Neuronal stem cell (in vitro differentiated cells): Measurements from ENCODE around the gene SGF29.

Experiments
- DNase-seq: peaks from one replicate; pipeline ENCODE4 v3.0.0-alpha.2; 2013; ENCODE audit warnings: low spot score
- H2AFZ ChIP-seq: one replicate; pipeline ENCODE4 v1.6.1; 2013; ENCODE audit warnings: mild to moderate bottlenecking, low read length, inconsistent platforms
- H2AK5ac ChIP-seq: 2 replicates; pipeline ENCODE4 v1.6.1; 2013; ENCODE audit warnings: low read depth, mild to moderate bottlenecking, inconsistent platforms, low read length, moderate library complexity, mixed read lengths
- H2BK120ac ChIP-seq: 2 replicates; pipeline ENCODE4 v1.6.1; 2013; ENCODE audit warnings: low read depth, mild to moderate bottlenecking, inconsistent platforms, low read length, moderate library complexity, mixed read lengths
- H2BK12ac ChIP-seq: one replicate; pipeline ENCODE4 v1.6.1; 2013; ENCODE audit warnings: low read length, inconsistent platforms
- H2BK15ac ChIP-seq: 2 replicates; pipeline ENCODE4 v1.6.1; 2013; ENCODE audit warnings: mild to moderate bottlenecking, low read length, inconsistent platforms, mixed read lengths
- H2BK5ac ChIP-seq: one replicate; pipeline ENCODE4 v1.6.1; 2013; ENCODE audit warnings: inconsistent platforms, mild to moderate bottlenecking, low read length, moderate library complexity
- H3K14ac ChIP-seq: one replicate; pipeline ENCODE4 v1.6.1; 2013; ENCODE audit warnings: low read length, inconsistent platforms
- H3K18ac ChIP-seq: 2 replicates; pipeline ENCODE4 v1.6.1; 2013; ENCODE audit warnings: low read length, inconsistent platforms
- H3K23ac ChIP-seq: 2 replicates; pipeline ENCODE4 v1.6.1; 2013; ENCODE audit warnings: low read depth, mild to moderate bottlenecking, mixed read lengths, low read length, inconsistent platforms; ENCODE audit not compliant: poor library complexity
- H3K27ac ChIP-seq: replicated peaks from 3 replicates; pipeline ENCODE4 v1.5.1; 2013; ENCODE audit warnings: low read length, inconsistent platforms
- H3K27me3 ChIP-seq, 3 experiments: 2 replicates each; pipeline ENCODE4 v1.6.1; 2013; ENCODE audit warnings: low read length in 3 of 3, mild to moderate bottlenecking in 2 of 3, inconsistent platforms in 1 of 3, low read depth in 1 of 3, mixed read lengths in 1 of 3, moderate library complexity in 1 of 3; ENCODE audit not compliant: control insufficient read depth in 3 of 3, insufficient read depth in 3 of 3
- H3K36me3 ChIP-seq, 2 donors: replicated peaks in 1 of 2; 2 replicates each; pipeline ENCODE4 v1.6.1; 2013; ENCODE audit warnings: low read length in 2 of 2; ENCODE audit not compliant: control insufficient read depth in 2 of 2, insufficient read depth in 2 of 2
- H3K4ac ChIP-seq: 2 replicates; pipeline ENCODE4 v1.6.1; 2013; ENCODE audit warnings: inconsistent platforms, mild to moderate bottlenecking, low read length, moderate library complexity
- H3K4me1 ChIP-seq, 2 donors: 1 replicate in 1 of 2; 2 replicates in 1 of 2; pipeline ENCODE4 v1.6.1; 2013; ENCODE audit warnings: low read length in 2 of 2, low read depth in 1 of 2; ENCODE audit not compliant: control insufficient read depth in 2 of 2, insufficient read depth in 1 of 2
- H3K4me2 ChIP-seq: one replicate; pipeline ENCODE4 v1.6.1; 2013; ENCODE audit warnings: mild to moderate bottlenecking, low read length, inconsistent platforms; ENCODE audit not compliant: insufficient read depth, poor library complexity, severe bottlenecking
- H3K4me3 ChIP-seq, 2 donors: 2 replicates each; pipeline ENCODE4 v1.5.1; 2013; ENCODE audit warnings: low read length in 2 of 2, mild to moderate bottlenecking in 2 of 2, inconsistent platforms in 1 of 2, moderate library complexity in 1 of 2
- H3K79me1 ChIP-seq: one replicate; pipeline ENCODE4 v1.6.1; 2013; ENCODE audit warnings: low read depth, mild to moderate bottlenecking, inconsistent platforms, low read length, moderate library complexity
- H3K9ac ChIP-seq: one replicate; pipeline ENCODE4 v1.6.1; 2013; ENCODE audit warnings: mild to moderate bottlenecking, low read depth, low read length, inconsistent platforms; ENCODE audit not compliant: poor library complexity
- H3K9me3 ChIP-seq, 2 donors: replicated peaks in 1 of 2; 2 replicates each; pipeline versions ENCODE3 to v1.6.1; 2013; ENCODE audit warnings: low read length in 2 of 2, mild to moderate bottlenecking in 2 of 2, inconsistent platforms in 1 of 2, low read depth in 1 of 2, mixed read lengths in 1 of 2, moderate library complexity in 1 of 2; ENCODE audit not compliant: control insufficient read depth in 2 of 2, insufficient read depth in 1 of 2
- H4K8ac ChIP-seq: one replicate; pipeline ENCODE4 v1.6.1; 2013; ENCODE audit warnings: low read depth, mild to moderate bottlenecking, inconsistent platforms, low read length, moderate library complexity
- H4K91ac ChIP-seq: one replicate; pipeline ENCODE4 v1.6.1; 2013; ENCODE audit warnings: low read length, low read depth, mild to moderate bottlenecking, inconsistent platforms; ENCODE audit not compliant: poor library complexity
- WGBS, 2 donors: extraction: QIAGEN DNeasy Blood & Tissue Kit; methylation state at CpG; one replicate each; pipeline ENCODE4 v1.1.7; 2013; ENCODE audit warnings: missing lambda C conversion rate in 2 of 2, mixed read lengths in 1 of 2; ENCODE audit not compliant: insufficient read length in 2 of 2, insufficient replicate concordance in 1 of 2; ENCODE audit errors: extremely low coverage in 2 of 2; 5-methylcytosine and 5-hydroxymethylcytosine counted together

Gene SGF29

DNA sequence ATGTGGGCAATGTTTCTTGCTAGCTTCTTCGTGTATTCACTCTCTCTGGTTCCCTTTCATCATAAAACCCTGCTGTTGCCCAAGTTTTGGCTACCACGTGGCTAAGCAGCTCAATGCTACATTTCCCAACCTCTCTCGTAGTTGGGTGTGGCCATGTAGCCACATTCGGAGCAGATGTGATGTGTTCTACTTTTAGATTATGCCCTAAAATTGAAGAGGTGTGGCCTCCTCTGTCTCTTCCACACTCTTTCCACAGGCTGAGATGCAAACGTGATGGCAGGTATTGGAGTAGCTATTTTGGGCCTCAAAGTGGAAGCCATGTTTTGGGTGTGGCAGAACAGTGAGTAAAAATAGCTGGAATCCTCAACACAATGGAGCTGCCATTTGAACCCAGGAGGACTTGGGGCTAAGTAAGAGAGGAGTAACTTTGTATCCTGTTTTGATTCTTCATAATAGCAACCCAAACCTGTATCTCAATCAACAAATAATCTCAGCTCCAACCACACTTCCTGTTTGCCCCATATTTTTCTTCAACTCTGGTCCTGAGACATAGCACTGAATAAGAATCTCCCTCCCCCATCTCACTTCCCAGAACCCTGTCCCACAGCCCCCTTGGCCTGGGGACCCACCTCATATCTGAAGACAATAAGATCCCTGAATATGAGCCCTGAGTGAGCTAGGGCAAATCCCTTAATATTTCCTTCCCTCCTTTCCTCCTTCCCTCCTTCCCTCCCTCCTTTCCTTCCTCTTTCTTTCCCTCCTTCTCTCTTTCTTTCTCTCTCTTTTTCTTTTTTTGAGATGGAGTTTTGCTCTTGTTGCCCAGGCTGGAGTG, 19.0 kb upstream of the SGF29 start:
- no peak overlapping the region for H2BK120ac ChIP-seq
- H2BK15ac ChIP-seq: no peak overlapping the region
- no peak for DNase-seq
- no peak overlapping the region for H2BK12ac ChIP-seq
- H3K27ac ChIP-seq: no peak overlapping the region
- no peaks in the 10 kb centered on the region for H3K9me3 ChIP-seq
- no peak overlapping the region for H2AK5ac ChIP-seq
- H4K8ac ChIP-seq: no peak overlapping the region
- H3K79me1 ChIP-seq: no peaks in the 10 kb centered on the region
- H2BK5ac ChIP-seq: no peak overlapping the region
- H3K23ac ChIP-seq: no peak overlapping the region
- H3K9ac ChIP-seq: no peak overlapping the region
- no peak overlapping the region for H3K14ac ChIP-seq
- H3K36me3 ChIP-seq: no peaks in the 10 kb centered on the region
- H2AFZ ChIP-seq: no peak overlapping the region
- H3K4ac ChIP-seq: no peak overlapping the region
- H4K91ac ChIP-seq: no peak overlapping the region
- H3K4me3 ChIP-seq: no peak overlapping the region
- H3K27me3 ChIP-seq: peaks cover 0 to 3% (median 0%) of the 10 kb centered on the region in 3 experiments
- no peak overlapping the region for H3K18ac ChIP-seq
- no CpG with 5 or more reads among the region's 5 CpGs for WGBS, 2 donors
- no peak overlapping the region for H3K4me2 ChIP-seq
- peaks cover 2 to 5% of the 10 kb centered on the region in 2 donors for H3K4me1 ChIP-seq

DNA sequence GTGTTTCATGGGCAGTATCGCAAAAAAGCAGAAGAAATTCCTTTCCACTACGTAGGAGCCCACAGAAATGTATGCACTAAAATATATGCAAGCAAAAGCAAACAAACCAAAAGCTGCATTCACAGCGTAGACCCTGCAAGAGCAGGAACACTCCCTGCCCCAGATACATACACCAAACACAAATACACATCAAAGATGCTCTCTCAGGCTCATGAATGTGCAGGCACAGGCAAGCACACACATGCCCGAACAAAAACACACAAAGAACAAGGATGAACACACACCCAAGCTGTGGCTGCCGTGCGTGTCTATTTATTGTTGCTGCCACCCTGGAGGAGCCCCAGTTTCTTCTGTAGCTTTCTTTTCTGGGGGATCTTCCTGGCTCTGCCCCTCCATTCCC, 16.6 kb upstream of the SGF29 start:
- H2BK12ac ChIP-seq: no peak overlapping the region
- H2BK15ac ChIP-seq: no peak overlapping the region
- H2BK120ac ChIP-seq: no peak overlapping the region
- H3K27ac ChIP-seq: no peak overlapping the region
- H4K91ac ChIP-seq: no peak overlapping the region
- H2AK5ac ChIP-seq: no peak overlapping the region
- H3K4ac ChIP-seq: no peak overlapping the region
- peak overlapping the region in 1 of 2 donors; percentile 56 for H3K4me3 ChIP-seq
- H3K79me1 ChIP-seq: no peaks in the 10 kb centered on the region
- no peaks in the 10 kb centered on the region for H3K36me3 ChIP-seq
- no peak overlapping the region for H3K9ac ChIP-seq
- H3K27me3 ChIP-seq: peaks cover 0 to 3% (median 0%) of the 10 kb centered on the region in 3 experiments
- no peak overlapping the region for H3K4me2 ChIP-seq
- H2BK5ac ChIP-seq: no peak overlapping the region
- DNase-seq: no peak
- no peak overlapping the region for H3K14ac ChIP-seq
- no CpG with 5 or more reads among the region's 6 CpGs for WGBS, 2 donors
- no peak overlapping the region for H3K18ac ChIP-seq
- no peak overlapping the region for H4K8ac ChIP-seq
- no peak overlapping the region for H3K23ac ChIP-seq
- no peaks in the 10 kb centered on the region for H3K9me3 ChIP-seq
- H3K4me1 ChIP-seq: peaks cover 2 to 5% of the 10 kb centered on the region in 2 donors
- peak overlapping the region; percentile 86 for H2AFZ ChIP-seq

GRCh38 chr16:28537964-28538732, 15.6 kb upstream of the SGF29 start:
- Histone ChIP-seq H3K18ac (peak overlapping the region; percentile 19), H3K36me3 (no peaks in the 10 kb centered on the region), H3K4me2 (no peak overlapping the region), H2BK12ac (no peak overlapping the region), H2AFZ (peak overlapping the region; percentile 81), H2AK5ac (peak overlapping the region; percentile 95), H3K14ac (no peak overlapping the region), H3K9me3 (no peaks in the 10 kb centered on the region), H3K23ac (no peak overlapping the region), H3K27me3 (no peaks in the 10 kb centered on the region), H2BK120ac (no peak overlapping the region), H3K27ac (no peak overlapping the region), H2BK5ac (no peak overlapping the region), H4K91ac (no peak overlapping the region), H3K4me3 (no peak overlapping the region), H2BK15ac (no peak overlapping the region), H3K79me1 (peaks cover 1% of the 10 kb centered on the region), H3K4ac (no peak overlapping the region), H4K8ac (no peak overlapping the region), H3K4me1 (peaks cover 0 to 4% of the 10 kb centered on the region in 2 donors), H3K9ac (peak overlapping the region; percentile 4)
- DNase-seq: no peak
- WGBS, 2 donors: no CpG with 5 or more reads among the region's 13 CpGs
